Breast epithelium (tissue), 3 donors: ENCODE measurements around the gene PARD3B.

Source experiments
- POLR2AphosphoS5 ChIP-seq, 3 donors: sonication (generic); formaldehyde crosslinking; IDR thresholded peaks; one replicate each; pipeline ENCODE4 v1.6.1; 2017; ENCODE audit warnings: antibody characterized with exemption in 3 of 3
- TF ChIP-seq, protein P1 (sequence below), 3 donors: fragments of 450-650 bp; IDR thresholded peaks; one replicate each; pipeline ENCODE4 v1.5.1; 2016 to 2017; ENCODE audit warnings: antibody characterized with exemption in 3 of 3, mild to moderate bottlenecking in 3 of 3, moderate library complexity in 3 of 3

DNA sequence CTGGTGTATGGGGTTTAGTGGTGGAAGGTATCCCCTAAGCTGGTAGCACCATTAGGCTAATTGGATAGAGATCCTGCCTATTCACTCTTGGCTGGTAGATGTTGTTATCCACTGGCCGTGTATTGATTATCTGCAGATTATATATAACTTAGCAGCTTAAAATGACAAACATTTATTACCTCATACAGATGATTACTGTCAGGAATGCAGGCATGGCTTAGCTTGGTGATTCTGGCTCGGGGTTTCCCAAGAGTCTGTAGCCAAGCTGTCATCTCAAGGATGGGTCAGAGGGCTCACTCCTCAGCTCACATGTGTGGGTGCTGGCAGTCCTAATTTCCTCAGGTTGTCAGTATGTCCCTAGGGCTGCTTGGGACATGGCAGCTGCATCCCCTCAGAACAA, 465.8 kb downstream of the PARD3B start:
- TF ChIP-seq, protein P1, sequence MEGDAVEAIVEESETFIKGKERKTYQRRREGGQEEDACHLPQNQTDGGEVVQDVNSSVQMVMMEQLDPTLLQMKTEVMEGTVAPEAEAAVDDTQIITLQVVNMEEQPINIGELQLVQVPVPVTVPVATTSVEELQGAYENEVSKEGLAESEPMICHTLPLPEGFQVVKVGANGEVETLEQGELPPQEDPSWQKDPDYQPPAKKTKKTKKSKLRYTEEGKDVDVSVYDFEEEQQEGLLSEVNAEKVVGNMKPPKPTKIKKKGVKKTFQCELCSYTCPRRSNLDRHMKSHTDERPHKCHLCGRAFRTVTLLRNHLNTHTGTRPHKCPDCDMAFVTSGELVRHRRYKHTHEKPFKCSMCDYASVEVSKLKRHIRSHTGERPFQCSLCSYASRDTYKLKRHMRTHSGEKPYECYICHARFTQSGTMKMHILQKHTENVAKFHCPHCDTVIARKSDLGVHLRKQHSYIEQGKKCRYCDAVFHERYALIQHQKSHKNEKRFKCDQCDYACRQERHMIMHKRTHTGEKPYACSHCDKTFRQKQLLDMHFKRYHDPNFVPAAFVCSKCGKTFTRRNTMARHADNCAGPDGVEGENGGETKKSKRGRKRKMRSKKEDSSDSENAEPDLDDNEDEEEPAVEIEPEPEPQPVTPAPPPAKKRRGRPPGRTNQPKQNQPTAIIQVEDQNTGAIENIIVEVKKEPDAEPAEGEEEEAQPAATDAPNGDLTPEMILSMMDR (IDR thresholded peaks at IDR 0.05) = no peak
- TF ChIP-seq POLR2AphosphoS5 (IDR thresholded peaks at IDR 0.05) = no peak
